ENCODE data around the gene HDDC2. TPM values are rescaled to one million over a fixed set of nuclear protein-coding genes. Genes with fewer than 3 reads are reported as not detected.

Gene HDDC2
- total and polyA plus RNA-seq, 2 experiments from 2014 or later: 69.5 to 131 TPM

GRCh38 chr6:125255201-125255600, 46.6 kb downstream of the HDDC2 start:
- H4K20me1 ChIP-seq (replicated peaks; ENCODE audit: insufficient read depth): no peaks in the 10 kb centered on the region
- no peaks in the 10 kb centered on the region for H3K79me2 ChIP-seq (replicated peaks; ENCODE audit: insufficient read depth)
- H3K36me3 ChIP-seq (ENCODE audit: insufficient read depth): no peaks in the 10 kb centered on the region
- Mint-ChIP-seq H3K4me1 (peaks cover 11% of the 10 kb centered on the region), H3K27me3 (ENCODE audit: insufficient read depth, low read depth, poor library complexity) (peaks cover 2% of the 10 kb centered on the region), H3K27ac (no peak overlapping the region), H3K4me3 (no peak overlapping the region), H3K36me3 (ENCODE audit: low read depth) (no peaks in the 10 kb centered on the region), H3K9me3 (no peaks in the 10 kb centered on the region)
- no peak overlapping the region for H3K4me3 ChIP-seq
- DNase-seq (ENCODE audit: low spot score) (no peak), ATAC-seq (no peak)
- TF ChIP-seq NANOG (IDR thresholded peaks at IDR 0.05; ENCODE audit: borderline replicate concordance) (no peak), CTCF (conservative IDR thresholded peaks at IDR 0.05; ENCODE audit: low read depth in 2 of 2) (no peak), ZNF114 (CRISPR knock-in tag; IDR thresholded peaks at IDR 0.05) (no peak), CREB1 (CRISPR knock-in tag; IDR thresholded peaks at IDR 0.05; ENCODE audit: low read depth) (no peak), EZH2 (IDR thresholded peaks at IDR 0.05; ENCODE audit: low read depth, unreplicated experiment) (no peak), STAT1 (IDR thresholded peaks at IDR 0.05; ENCODE audit: unreplicated experiment) (no peak), ZNF331 (CRISPR knock-in tag; IDR thresholded peaks at IDR 0.05; ENCODE audit: low read depth) (no peak), POLR2AphosphoS5 (IDR thresholded peaks at IDR 0.05; ENCODE audit: low read depth) (no peak), ETS1 (IDR thresholded peaks at IDR 0.05) (no peak), EZH2phosphoT487 (IDR thresholded peaks at IDR 0.05; ENCODE audit: unreplicated experiment) (no peak), REST (IDR thresholded peaks at IDR 0.05; ENCODE audit: unreplicated experiment) (no peak), JUNB (IDR thresholded peaks at IDR 0.05; ENCODE audit: unreplicated experiment) (no peak)
- TF ChIP-seq, protein P1, sequence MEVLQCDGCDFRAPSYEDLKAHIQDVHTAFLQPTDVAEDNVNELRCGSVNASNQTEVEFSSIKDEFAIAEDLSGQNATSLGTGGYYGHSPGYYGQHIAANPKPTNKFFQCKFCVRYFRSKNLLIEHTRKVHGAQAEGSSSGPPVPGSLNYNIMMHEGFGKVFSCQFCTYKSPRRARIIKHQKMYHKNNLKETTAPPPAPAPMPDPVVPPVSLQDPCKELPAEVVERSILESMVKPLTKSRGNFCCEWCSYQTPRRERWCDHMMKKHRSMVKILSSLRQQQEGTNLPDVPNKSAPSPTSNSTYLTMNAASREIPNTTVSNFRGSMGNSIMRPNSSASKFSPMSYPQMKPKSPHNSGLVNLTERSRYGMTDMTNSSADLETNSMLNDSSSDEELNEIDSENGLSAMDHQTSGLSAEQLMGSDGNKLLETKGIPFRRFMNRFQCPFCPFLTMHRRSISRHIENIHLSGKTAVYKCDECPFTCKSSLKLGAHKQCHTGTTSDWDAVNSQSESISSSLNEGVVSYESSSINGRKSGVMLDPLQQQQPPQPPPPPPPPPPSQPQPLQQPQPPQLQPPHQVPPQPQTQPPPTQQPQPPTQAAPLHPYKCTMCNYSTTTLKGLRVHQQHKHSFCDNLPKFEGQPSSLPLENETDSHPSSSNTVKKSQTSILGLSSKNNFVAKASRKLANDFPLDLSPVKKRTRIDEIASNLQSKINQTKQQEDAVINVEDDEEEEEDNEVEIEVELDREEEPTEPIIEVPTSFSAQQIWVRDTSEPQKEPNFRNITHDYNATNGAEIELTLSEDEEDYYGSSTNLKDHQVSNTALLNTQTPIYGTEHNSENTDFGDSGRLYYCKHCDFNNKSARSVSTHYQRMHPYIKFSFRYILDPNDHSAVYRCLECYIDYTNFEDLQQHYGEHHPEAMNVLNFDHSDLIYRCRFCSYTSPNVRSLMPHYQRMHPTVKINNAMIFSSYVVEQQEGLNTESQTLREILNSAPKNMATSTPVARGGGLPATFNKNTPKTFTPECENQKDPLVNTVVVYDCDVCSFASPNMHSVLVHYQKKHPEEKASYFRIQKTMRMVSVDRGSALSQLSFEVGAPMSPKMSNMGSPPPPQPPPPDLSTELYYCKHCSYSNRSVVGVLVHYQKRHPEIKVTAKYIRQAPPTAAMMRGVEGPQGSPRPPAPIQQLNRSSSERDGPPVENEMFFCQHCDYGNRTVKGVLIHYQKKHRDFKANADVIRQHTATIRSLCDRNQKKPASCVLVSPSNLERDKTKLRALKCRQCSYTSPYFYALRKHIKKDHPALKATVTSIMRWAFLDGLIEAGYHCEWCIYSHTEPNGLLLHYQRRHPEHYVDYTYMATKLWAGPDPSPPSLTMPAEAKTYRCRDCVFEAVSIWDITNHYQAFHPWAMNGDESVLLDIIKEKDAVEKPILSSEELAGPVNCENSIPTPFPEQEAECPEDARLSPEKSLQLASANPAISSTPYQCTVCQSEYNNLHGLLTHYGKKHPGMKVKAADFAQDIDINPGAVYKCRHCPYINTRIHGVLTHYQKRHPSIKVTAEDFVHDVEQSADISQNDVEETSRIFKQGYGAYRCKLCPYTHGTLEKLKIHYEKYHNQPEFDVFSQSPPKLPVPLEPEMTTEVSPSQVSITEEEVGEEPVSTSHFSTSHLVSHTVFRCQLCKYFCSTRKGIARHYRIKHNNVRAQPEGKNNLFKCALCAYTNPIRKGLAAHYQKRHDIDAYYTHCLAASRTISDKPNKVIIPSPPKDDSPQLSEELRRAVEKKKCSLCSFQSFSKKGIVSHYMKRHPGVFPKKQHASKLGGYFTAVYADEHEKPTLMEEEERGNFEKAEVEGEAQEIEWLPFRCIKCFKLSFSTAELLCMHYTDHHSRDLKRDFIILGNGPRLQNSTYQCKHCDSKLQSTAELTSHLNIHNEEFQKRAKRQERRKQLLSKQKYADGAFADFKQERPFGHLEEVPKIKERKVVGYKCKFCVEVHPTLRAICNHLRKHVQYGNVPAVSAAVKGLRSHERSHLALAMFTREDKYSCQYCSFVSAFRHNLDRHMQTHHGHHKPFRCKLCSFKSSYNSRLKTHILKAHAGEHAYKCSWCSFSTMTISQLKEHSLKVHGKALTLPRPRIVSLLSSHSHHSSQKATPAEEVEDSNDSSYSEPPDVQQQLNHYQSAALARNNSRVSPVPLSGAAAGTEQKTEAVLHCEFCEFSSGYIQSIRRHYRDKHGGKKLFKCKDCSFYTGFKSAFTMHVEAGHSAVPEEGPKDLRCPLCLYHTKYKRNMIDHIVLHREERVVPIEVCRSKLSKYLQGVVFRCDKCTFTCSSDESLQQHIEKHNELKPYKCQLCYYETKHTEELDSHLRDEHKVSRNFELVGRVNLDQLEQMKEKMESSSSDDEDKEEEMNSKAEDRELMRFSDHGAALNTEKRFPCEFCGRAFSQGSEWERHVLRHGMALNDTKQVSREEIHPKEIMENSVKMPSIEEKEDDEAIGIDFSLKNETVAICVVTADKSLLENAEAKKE (CRISPR knock-in tag; IDR thresholded peaks at IDR 0.05): no peak
- H3K4me2 ChIP-seq: no peak overlapping the region
- no peaks in the 10 kb centered on the region for H3K9me2 ChIP-seq (ENCODE audit: insufficient read depth)
- no peaks in the 10 kb centered on the region for H3K27me3 ChIP-seq (ENCODE audit: insufficient read depth)
- H3F3A ChIP-seq (replicated peaks; ENCODE audit: low read depth): no peaks in the 10 kb centered on the region
- peaks cover 8% of the 10 kb centered on the region for H3K4me1 ChIP-seq (ENCODE audit: insufficient read depth)
- no peak overlapping the region for H2AFZ ChIP-seq
- H3K27ac ChIP-seq (ENCODE audit: low read depth): no peak overlapping the region
